Measurements from ENCODE around the gene HNRNPUL2. TPM values are rescaled to one million over a fixed set of nuclear protein-coding genes. Genes with fewer than 3 reads are reported as not detected.

The HNRNPUL2 gene
- total and polyA plus RNA-seq, 2 donors (not counting 3 experiments of a cell fraction or from before 2014, with no cell fraction given) = 18.3 to 56.2 TPM

DNA sequence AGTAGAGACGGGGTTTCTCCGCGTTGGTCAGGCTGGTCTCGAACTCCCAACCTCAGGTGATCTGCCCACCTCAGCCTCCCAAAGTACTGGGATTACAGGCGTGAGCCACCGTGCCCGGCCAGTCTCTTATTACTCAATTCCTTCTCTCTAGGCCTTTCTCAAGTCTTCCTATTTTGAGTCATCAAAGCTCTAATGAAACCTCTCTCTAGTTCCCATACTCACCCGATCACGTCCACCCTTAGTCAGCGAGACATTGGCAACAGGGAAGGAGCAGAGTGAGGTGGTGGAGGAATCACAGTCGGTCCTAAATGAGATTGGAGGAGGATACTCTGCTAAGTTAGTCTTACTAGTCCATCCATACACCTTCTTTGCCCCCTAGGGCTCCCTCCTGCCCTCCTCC lies 25.0 kb downstream of the HNRNPUL2 start:
- no peaks in the 10 kb centered on the region for H4K20me1 ChIP-seq (replicated peaks; ENCODE audit: control insufficient read depth, extremely low read depth, insufficient read depth, low read length)

More for the DNA sequence above, 25.0 kb downstream of the HNRNPUL2 start:
- intact Hi-C loops (cut with micrococcal nuclease) (no loop called here), dilution Hi-C loops (cut with MboI; ENCODE audit: extremely low pct_ligation_motif_present, low sequenced_read_pairs) (no loop called here)
- Histone ChIP-seq H3K27me3 (ENCODE audit: control insufficient read depth in 2 of 2, insufficient read depth in 2 of 2, low read length in 2 of 2) (no peaks in the 10 kb centered on the region), H2AFZ (ENCODE audit: low read depth, low read length) (no peak overlapping the region), H3K9me1 (replicated peaks; ENCODE audit: control insufficient read depth, extremely low read depth, insufficient read depth, low read length) (no peaks in the 10 kb centered on the region), H3K36me3 (ENCODE audit: control insufficient read depth in 2 of 2, extremely low read depth in 1 of 2, insufficient read depth in 2 of 2, low read length in 2 of 2) (no peaks in the 10 kb centered on the region), H3K4me1 (ENCODE audit: control insufficient read depth, extremely low read depth, insufficient read depth, low read length) (peaks cover 13% of the 10 kb centered on the region), H3K4me2 (ENCODE audit: insufficient read depth, low read length) (no peak overlapping the region), H3K9me3 (replicated peaks; ENCODE audit: control insufficient read depth, insufficient read depth, low read length) (no peaks in the 10 kb centered on the region), H3K79me2 (ENCODE audit: control insufficient read depth, insufficient read depth, low read length) (no peaks in the 10 kb centered on the region), H3K27ac (ENCODE audit: insufficient read depth, low read depth, low read length) (no peak overlapping the region), H3K4me3 (replicated peaks in 1 of 3; ENCODE audit: insufficient read depth in 1 of 3, low read depth in 1 of 3, low read length in 3 of 3) (no peak overlapping the region), H3K9ac (replicated peaks; ENCODE audit: extremely low read depth, insufficient read depth, low read length) (no peak overlapping the region)
- FAIRE-seq (no peak), DNase-seq (ENCODE audit: low read depth, low spot score) (no peak)
- no TSS peak for BruUV-seq (replicated peaks)
- TF ChIP-seq, protein P1, sequence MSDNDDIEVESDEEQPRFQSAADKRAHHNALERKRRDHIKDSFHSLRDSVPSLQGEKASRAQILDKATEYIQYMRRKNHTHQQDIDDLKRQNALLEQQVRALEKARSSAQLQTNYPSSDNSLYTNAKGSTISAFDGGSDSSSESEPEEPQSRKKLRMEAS (IDR thresholded peaks at IDR 0.05; ENCODE audit: insufficient read depth, insufficient read length) = no peak
- no peak for TF ChIP-seq CTCF (IDR thresholded peaks at IDR 0.05; ENCODE audit: extremely low read depth in 1 of 2, insufficient read depth in 1 of 2, low read depth in 1 of 2, low read length in 2 of 2)
- no peak for TF ChIP-seq JUN (IDR thresholded peaks at IDR 0.05; ENCODE audit: borderline replicate concordance, insufficient read depth, insufficient read length, low read depth)
- no peak for TF ChIP-seq POLR2AphosphoS5 (IDR thresholded peaks at IDR 0.05; ENCODE audit: insufficient read depth, low read depth, low read length)
- TF ChIP-seq POLR2A (IDR thresholded peaks at IDR 0.05; ENCODE audit: low read depth, low read length) = no peak
- TF ChIP-seq EZH2 (IDR thresholded peaks at IDR 0.05; ENCODE audit: borderline replicate concordance, low read depth, low read length, severe bottlenecking) = no peak
- no peak for TF ChIP-seq MYC (IDR thresholded peaks at IDR 0.05; ENCODE audit: low read depth, low read length)
- TF ChIP-seq FOS (IDR thresholded peaks at IDR 0.05; ENCODE audit: borderline replicate concordance, insufficient read depth, low read length) = no peak
- no peak for TF ChIP-seq GATA2 (IDR thresholded peaks at IDR 0.05; ENCODE audit: insufficient read depth, insufficient read length, low read depth, low read length)
- ChIA-PET CTCF (interaction anchor here (2.5 kb wide), 1 partner anchor 21 kb away, joined by 8 read pairs; no protein-coding TSS in a partner anchor), POLR2A (no interaction called here)
